GM23338 (cell line): ENCODE measurements around the gene UNC5A.

Experiments
- EZH2 ChIP-seq: fragments of 200-600 bp; sonication (generic); IDR thresholded peaks from one replicate; pipeline ENCODE4 v1.8.0; 2017; ENCODE audit warnings: antibody characterized with exemption, mild to moderate bottlenecking, low read depth; ENCODE audit not compliant: unreplicated experiment
- EZH2phosphoT487 ChIP-seq: fragments of 200-600 bp; sonication (generic); IDR thresholded peaks from one replicate; pipeline ENCODE4 v1.8.1; 2018; ENCODE audit warnings: antibody characterized with exemption; ENCODE audit not compliant: unreplicated experiment
- POLR2AphosphoS5 ChIP-seq: IDR thresholded peaks from 2 replicates; pipeline ENCODE4 v1.6.1; 2016; ENCODE audit warnings: antibody characterized with exemption, low read depth
- TF ChIP-seq, protein P1 (sequence below), 2 experiments: fragments of 200-600 bp in 1 of 2; sonication (generic) in 1 of 2; conservative IDR thresholded peaks; 2 replicates each; pipeline versions ENCODE4 v1.5.1 to v1.6.1; 2016 to 2017; ENCODE audit warnings: antibody characterized with exemption in 2 of 2, low read depth in 2 of 2, mild to moderate bottlenecking in 2 of 2, moderate library complexity in 1 of 2
- TF ChIP-seq, protein P2 (sequence below): IDR thresholded peaks from one replicate; pipeline ENCODE4 v1.6.1; 2018; ENCODE audit warnings: antibody characterized with exemption; ENCODE audit not compliant: unreplicated experiment

DNA sequence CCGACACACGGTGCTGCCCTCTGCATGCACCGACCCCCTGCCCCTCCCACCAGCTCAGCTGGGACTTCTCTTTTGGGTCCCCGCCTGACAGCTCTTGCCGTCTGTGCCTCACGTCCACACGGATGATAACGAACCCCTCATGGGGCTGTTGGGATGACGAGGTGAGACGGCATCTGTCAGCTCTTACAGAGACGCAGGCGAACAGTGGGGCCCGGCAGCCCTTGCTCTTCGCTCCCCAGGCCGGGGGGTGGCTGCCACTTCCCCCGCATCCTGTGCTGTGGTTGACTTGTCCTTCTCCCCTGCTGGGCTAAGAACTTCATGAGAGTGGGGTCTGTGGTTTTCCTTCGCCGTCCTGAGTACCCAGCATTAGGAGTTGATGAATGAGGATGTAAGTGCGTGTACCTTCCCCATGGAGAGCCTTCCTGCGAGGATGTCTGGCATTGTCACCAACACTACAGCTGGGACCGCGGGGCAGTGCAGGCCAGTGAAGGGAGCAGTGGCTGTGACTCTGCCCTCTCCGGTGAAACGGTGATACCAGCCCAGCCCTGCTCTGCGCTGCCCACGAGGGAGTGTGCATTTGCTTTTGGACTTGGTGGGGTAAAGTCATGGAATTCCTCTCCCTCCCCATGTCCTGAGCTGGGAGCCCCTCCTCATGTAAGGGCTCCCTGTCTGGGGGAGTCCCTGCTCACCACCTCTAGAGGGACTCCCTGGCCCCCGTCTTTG lies 65.6 kb downstream of the UNC5A start:
- TF ChIP-seq, protein P1, sequence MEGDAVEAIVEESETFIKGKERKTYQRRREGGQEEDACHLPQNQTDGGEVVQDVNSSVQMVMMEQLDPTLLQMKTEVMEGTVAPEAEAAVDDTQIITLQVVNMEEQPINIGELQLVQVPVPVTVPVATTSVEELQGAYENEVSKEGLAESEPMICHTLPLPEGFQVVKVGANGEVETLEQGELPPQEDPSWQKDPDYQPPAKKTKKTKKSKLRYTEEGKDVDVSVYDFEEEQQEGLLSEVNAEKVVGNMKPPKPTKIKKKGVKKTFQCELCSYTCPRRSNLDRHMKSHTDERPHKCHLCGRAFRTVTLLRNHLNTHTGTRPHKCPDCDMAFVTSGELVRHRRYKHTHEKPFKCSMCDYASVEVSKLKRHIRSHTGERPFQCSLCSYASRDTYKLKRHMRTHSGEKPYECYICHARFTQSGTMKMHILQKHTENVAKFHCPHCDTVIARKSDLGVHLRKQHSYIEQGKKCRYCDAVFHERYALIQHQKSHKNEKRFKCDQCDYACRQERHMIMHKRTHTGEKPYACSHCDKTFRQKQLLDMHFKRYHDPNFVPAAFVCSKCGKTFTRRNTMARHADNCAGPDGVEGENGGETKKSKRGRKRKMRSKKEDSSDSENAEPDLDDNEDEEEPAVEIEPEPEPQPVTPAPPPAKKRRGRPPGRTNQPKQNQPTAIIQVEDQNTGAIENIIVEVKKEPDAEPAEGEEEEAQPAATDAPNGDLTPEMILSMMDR (conservative IDR thresholded peaks at IDR 0.05; ENCODE audit: low read depth in 2 of 2), result no peak
- TF ChIP-seq POLR2AphosphoS5 (no peak), EZH2phosphoT487 (no peak), EZH2 (no peak)
- TF ChIP-seq, protein P2, sequence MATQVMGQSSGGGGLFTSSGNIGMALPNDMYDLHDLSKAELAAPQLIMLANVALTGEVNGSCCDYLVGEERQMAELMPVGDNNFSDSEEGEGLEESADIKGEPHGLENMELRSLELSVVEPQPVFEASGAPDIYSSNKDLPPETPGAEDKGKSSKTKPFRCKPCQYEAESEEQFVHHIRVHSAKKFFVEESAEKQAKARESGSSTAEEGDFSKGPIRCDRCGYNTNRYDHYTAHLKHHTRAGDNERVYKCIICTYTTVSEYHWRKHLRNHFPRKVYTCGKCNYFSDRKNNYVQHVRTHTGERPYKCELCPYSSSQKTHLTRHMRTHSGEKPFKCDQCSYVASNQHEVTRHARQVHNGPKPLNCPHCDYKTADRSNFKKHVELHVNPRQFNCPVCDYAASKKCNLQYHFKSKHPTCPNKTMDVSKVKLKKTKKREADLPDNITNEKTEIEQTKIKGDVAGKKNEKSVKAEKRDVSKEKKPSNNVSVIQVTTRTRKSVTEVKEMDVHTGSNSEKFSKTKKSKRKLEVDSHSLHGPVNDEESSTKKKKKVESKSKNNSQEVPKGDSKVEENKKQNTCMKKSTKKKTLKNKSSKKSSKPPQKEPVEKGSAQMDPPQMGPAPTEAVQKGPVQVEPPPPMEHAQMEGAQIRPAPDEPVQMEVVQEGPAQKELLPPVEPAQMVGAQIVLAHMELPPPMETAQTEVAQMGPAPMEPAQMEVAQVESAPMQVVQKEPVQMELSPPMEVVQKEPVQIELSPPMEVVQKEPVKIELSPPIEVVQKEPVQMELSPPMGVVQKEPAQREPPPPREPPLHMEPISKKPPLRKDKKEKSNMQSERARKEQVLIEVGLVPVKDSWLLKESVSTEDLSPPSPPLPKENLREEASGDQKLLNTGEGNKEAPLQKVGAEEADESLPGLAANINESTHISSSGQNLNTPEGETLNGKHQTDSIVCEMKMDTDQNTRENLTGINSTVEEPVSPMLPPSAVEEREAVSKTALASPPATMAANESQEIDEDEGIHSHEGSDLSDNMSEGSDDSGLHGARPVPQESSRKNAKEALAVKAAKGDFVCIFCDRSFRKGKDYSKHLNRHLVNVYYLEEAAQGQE, result no peak
